ENCODE data around the gene IL1R2. TPM values are rescaled to one million over a fixed set of nuclear protein-coding genes. Genes with fewer than 3 reads are reported as not detected.

Gene IL1R2
- total RNA-seq, 4 donors from 2014 or later, result 2.1 to 13.1 (median 5.8) TPM

GRCh38 chr2:102006886-102007278 lies 15.1 kb downstream of the IL1R2 start:
- no peaks in the 10 kb centered on the region for H3K36me3 ChIP-seq
- no peak overlapping the region for H3K27ac ChIP-seq
- DNase-seq (no peak), ATAC-seq (no peak)
- H3K27me3 ChIP-seq, result no peaks in the 10 kb centered on the region
- TF ChIP-seq POLR2A (IDR thresholded peaks at IDR 0.05), result no peak
- TF ChIP-seq CTCF (IDR thresholded peaks at IDR 0.05 in 4 of 5, conservative IDR thresholded peaks at IDR 0.05 in 1 of 5), result no peak
- H3K4me1 ChIP-seq, result peaks cover 0 to 6% of the 10 kb centered on the region in 2 donors
- in situ Hi-C loops (cut with MboI; ENCODE audit: low sequenced_read_pairs in 4 of 4) (loop anchor here in 1 of 4 donors (25.0 kb wide), 1 partner anchor 430 kb away; no protein-coding TSS in a partner anchor), intact Hi-C loops (cut with DNase I; ENCODE audit: low total_unique reads) (loop anchor here (5.0 kb wide), 1 partner anchor 350 kb away; the partner anchor contains the start of gene IL18R1)
- H3K4me3 ChIP-seq, result no peak overlapping the region
- H3K9me3 ChIP-seq, result no peaks in the 10 kb centered on the region

GRCh38 chr2:102008490-102008889 lies 16.7 kb downstream of the IL1R2 start:
- in situ Hi-C loops (cut with MboI; ENCODE audit: low sequenced_read_pairs in 4 of 4), result loop anchor here in 1 of 4 donors (25.0 kb wide), 1 partner anchor 429 kb away; no protein-coding TSS in a partner anchor
- no peaks in the 10 kb centered on the region for H3K36me3 ChIP-seq
- H3K27ac ChIP-seq, result no peak overlapping the region
- DNase-seq, result no peak
- no peak for ATAC-seq
- H3K9me3 ChIP-seq, result no peaks in the 10 kb centered on the region
- no peak overlapping the region for H3K4me3 ChIP-seq
- peaks cover 0 to 6% of the 10 kb centered on the region in 2 donors for H3K4me1 ChIP-seq
- TF ChIP-seq POLR2A (IDR thresholded peaks at IDR 0.05) (no peak), CTCF (IDR thresholded peaks at IDR 0.05 in 4 of 5, conservative IDR thresholded peaks at IDR 0.05 in 1 of 5) (no peak)
- intact Hi-C loops (cut with DNase I; ENCODE audit: low total_unique reads), result loop anchor here (5.0 kb wide), 1 partner anchor 349 kb away; the partner anchor contains the start of gene IL18R1
- no peaks in the 10 kb centered on the region for H3K27me3 ChIP-seq

- intact Hi-C loops (cut with DNase I; ENCODE audit: low total_unique reads), result loop anchor here (5.0 kb wide), 1 partner anchor 348 kb away; the partner anchor contains the start of gene IL18R1
- no peak for ATAC-seq
- in situ Hi-C loops (cut with MboI; ENCODE audit: low sequenced_read_pairs in 4 of 4), result loop anchor here in 1 of 4 donors (25.0 kb wide), 1 partner anchor 428 kb away; no protein-coding TSS in a partner anchor
Measured at GRCh38 chr2:102009557-102009956, 17.8 kb downstream of the IL1R2 start.

GRCh38 chr2:102010902-102011301 lies 19.1 kb downstream of the IL1R2 start:
- no peak for DNase-seq
- no peak for ATAC-seq
- H3K27ac ChIP-seq, result no peak overlapping the region
- H3K27me3 ChIP-seq, result no peaks in the 10 kb centered on the region
- no peak for TF ChIP-seq POLR2A (IDR thresholded peaks at IDR 0.05)
- no peak for TF ChIP-seq CTCF (IDR thresholded peaks at IDR 0.05 in 4 of 5, conservative IDR thresholded peaks at IDR 0.05 in 1 of 5)
- no peak overlapping the region for H3K4me3 ChIP-seq
- intact Hi-C loops (cut with DNase I; ENCODE audit: low total_unique reads), result no loop called here
- peaks cover 0 to 6% of the 10 kb centered on the region in 2 donors for H3K4me1 ChIP-seq
- in situ Hi-C loops (cut with MboI; ENCODE audit: low sequenced_read_pairs in 4 of 4), result loop anchor here in 1 of 4 donors (25.0 kb wide), 1 partner anchor 426 kb away; no protein-coding TSS in a partner anchor
- H3K9me3 ChIP-seq, result no peaks in the 10 kb centered on the region
- no peaks in the 10 kb centered on the region for H3K36me3 ChIP-seq

More at GRCh38 chr2:102009557-102009956, 17.8 kb downstream of the IL1R2 start:
- Histone ChIP-seq H3K4me1 (peaks cover 0 to 6% of the 10 kb centered on the region in 2 donors), H3K27ac (no peak overlapping the region), H3K27me3 (no peaks in the 10 kb centered on the region), H3K4me3 (no peak overlapping the region), H3K9me3 (no peaks in the 10 kb centered on the region), H3K36me3 (no peaks in the 10 kb centered on the region)
- no peak for TF ChIP-seq CTCF (IDR thresholded peaks at IDR 0.05 in 4 of 5, conservative IDR thresholded peaks at IDR 0.05 in 1 of 5)
- no peak for DNase-seq

Data from gastrocnemius medialis (tissue), 4 donors.